SK-N-SH treated with all-trans-retinoic acid at 6 μM for 48 hours (cell line): ENCODE measurements around the gene NRARP.

Experiments
- ATAC-seq: fragments of 200-7000 bp; cut with Tn5 transposase; 3 replicates; pipeline ENCODE4 v1.9.1; 2020; ENCODE audit warnings: mild to moderate bottlenecking, moderate library complexity
- ARNTL ChIP-seq: fragments of 450-650 bp; formaldehyde crosslinking; IDR thresholded peaks from 2 replicates; pipeline ENCODE4 v1.5.0; 2020; ENCODE audit warnings: low read depth, mild to moderate bottlenecking, moderate library complexity, borderline replicate concordance
- BACH2 ChIP-seq: fragments of 250-450 bp; sonication (Bioruptor Pico); IDR thresholded peaks from 2 replicates; pipeline ENCODE4 v1.9.0; 2021; ENCODE audit warnings: mild to moderate bottlenecking, borderline replicate concordance
- CREB5 ChIP-seq: fragments of 250-450 bp; sonication (Bioruptor Pico); IDR thresholded peaks from 2 replicates; pipeline ENCODE4 v1.5.1; 2020; ENCODE audit warnings: low read depth, mild to moderate bottlenecking, moderate library complexity
- CSDC2 ChIP-seq: fragments of 250-450 bp; sonication (Bioruptor Pico); IDR thresholded peaks from 2 replicates; pipeline ENCODE4 v1.5.0; 2020; ENCODE audit warnings: mild to moderate bottlenecking, moderate library complexity
- ESRRG ChIP-seq: fragments of 250-450 bp; sonication (Bioruptor Pico); IDR thresholded peaks from 2 replicates; pipeline ENCODE4 v1.6.1; 2021; ENCODE audit warnings: mild to moderate bottlenecking
- GLIS3 ChIP-seq: fragments of 250-450 bp; sonication (Bioruptor Pico); IDR thresholded peaks from 2 replicates; pipeline ENCODE4 v1.5.0; 2020; ENCODE audit warnings: mild to moderate bottlenecking, moderate library complexity
- ISL1 ChIP-seq: fragments of 250-450 bp; sonication (Bioruptor Pico); IDR thresholded peaks from 2 replicates; pipeline ENCODE4 v2.1.2; 2022; ENCODE audit warnings: mild to moderate bottlenecking, moderate library complexity
- OSR1 ChIP-seq: fragments of 250-450 bp; sonication (Bioruptor Pico); IDR thresholded peaks from 2 replicates; pipeline ENCODE4 v1.8.0; 2022; ENCODE audit warnings: moderate library complexity, mild to moderate bottlenecking, inconsistent platforms
- PATZ1 ChIP-seq: fragments of 250-450 bp; sonication (Bioruptor Pico); IDR thresholded peaks from 2 replicates; pipeline ENCODE4 v1.8.0; 2020; ENCODE audit warnings: mild to moderate bottlenecking, moderate library complexity, borderline replicate concordance
- POU6F1 ChIP-seq: fragments of 250-450 bp; sonication (Bioruptor Pico); IDR thresholded peaks from 2 replicates; pipeline ENCODE4 v1.8.0; 2021; ENCODE audit warnings: low read depth, mild to moderate bottlenecking, moderate library complexity, borderline replicate concordance
- PPARA ChIP-seq: fragments of 250-450 bp; sonication (Bioruptor Pico); IDR thresholded peaks from 2 replicates; pipeline ENCODE4 v1.5.0; 2020; ENCODE audit warnings: mild to moderate bottlenecking, borderline replicate concordance
- RARB ChIP-seq: fragments of 250-450 bp; sonication (Bioruptor Pico); IDR thresholded peaks from 2 replicates; pipeline ENCODE4 v1.8.0; 2021; ENCODE audit warnings: mild to moderate bottlenecking, moderate library complexity
- SNAI2 ChIP-seq: fragments of 250-450 bp; sonication (Bioruptor Pico); IDR thresholded peaks from 2 replicates; pipeline ENCODE4 v1.5.0; 2020; ENCODE audit warnings: mild to moderate bottlenecking, moderate library complexity
- TCF4 ChIP-seq: fragments of 250-450 bp; sonication (Bioruptor Pico); IDR thresholded peaks from 2 replicates; pipeline ENCODE4 v1.8.0; 2021; ENCODE audit warnings: mild to moderate bottlenecking, moderate library complexity, borderline replicate concordance
- TOX ChIP-seq: fragments of 250-450 bp; sonication (Bioruptor Pico); IDR thresholded peaks from 2 replicates; pipeline ENCODE4 v1.8.0; 2021; ENCODE audit warnings: mild to moderate bottlenecking, moderate library complexity, borderline replicate concordance
- TSHZ2 ChIP-seq: fragments of 250-450 bp; sonication (Bioruptor Pico); IDR thresholded peaks from 2 replicates; pipeline ENCODE4 v1.5.0; 2020; ENCODE audit warnings: mild to moderate bottlenecking, moderate library complexity
- ZC3H10 ChIP-seq: fragments of 250-450 bp; sonication (Bioruptor Pico); IDR thresholded peaks from 2 replicates; pipeline ENCODE4 v1.5.1; 2021; ENCODE audit warnings: mild to moderate bottlenecking, moderate library complexity
- ZFP3 ChIP-seq: fragments of 250-450 bp; sonication (Bioruptor Pico); IDR thresholded peaks from 2 replicates; pipeline ENCODE4 v1.5.0; 2020; ENCODE audit warnings: mild to moderate bottlenecking, moderate library complexity
- ZFP30 ChIP-seq: fragments of 450-650 bp; formaldehyde crosslinking; IDR thresholded peaks from 2 replicates; pipeline ENCODE4 v1.5.0; 2022; ENCODE audit warnings: mild to moderate bottlenecking, moderate library complexity
- ZNF565 ChIP-seq: fragments of 450-650 bp; formaldehyde crosslinking; conservative IDR thresholded peaks from 2 replicates; pipeline ENCODE4 v1.5.0; 2020; ENCODE audit warnings: low read depth, mild to moderate bottlenecking, moderate library complexity
- ZNF70 ChIP-seq: fragments of 450-650 bp; formaldehyde crosslinking; IDR thresholded peaks from 2 replicates; pipeline ENCODE4 v1.5.0; 2020; ENCODE audit warnings: mild to moderate bottlenecking, moderate library complexity
- ZNF8 ChIP-seq: fragments of 450-650 bp; formaldehyde crosslinking; IDR thresholded peaks from 2 replicates; pipeline ENCODE4 v1.5.0; 2020; ENCODE audit warnings: mild to moderate bottlenecking, moderate library complexity

The NRARP gene

GRCh38 chr9:137303893-137304382 is 1.9 kb upstream of the NRARP start:
- ATAC-seq, result no peak
- TF ChIP-seq TCF4 (CRISPR knock-in tag), result no peak
- TF ChIP-seq TOX (CRISPR knock-in tag), result no peak
- TF ChIP-seq ZC3H10 (CRISPR knock-in tag), result no peak
- TF ChIP-seq POU6F1 (CRISPR knock-in tag), result no peak
- no peak for TF ChIP-seq CSDC2 (CRISPR knock-in tag)
- TF ChIP-seq OSR1 (CRISPR knock-in tag), result no peak
- no peak for TF ChIP-seq TSHZ2 (CRISPR knock-in tag)
- TF ChIP-seq CREB5, result no peak
- no peak for TF ChIP-seq ARNTL (CRISPR knock-in tag)
- no peak for TF ChIP-seq PATZ1 (CRISPR knock-in tag)
- TF ChIP-seq PPARA (CRISPR knock-in tag), result no peak
- TF ChIP-seq ZNF565 (CRISPR knock-in tag), result no peak
- TF ChIP-seq ZNF70 (CRISPR knock-in tag), result no peak
- TF ChIP-seq ESRRG (CRISPR knock-in tag), result no peak
- no peak for TF ChIP-seq BACH2 (CRISPR knock-in tag)
- TF ChIP-seq ZNF8 (CRISPR knock-in tag), result no peak
- no peak for TF ChIP-seq ISL1 (CRISPR knock-in tag)
- TF ChIP-seq, all 23 proteins: peak for 0

- no peak for ATAC-seq
- TF ChIP-seq TCF4 (CRISPR knock-in tag), result no peak
- no peak for TF ChIP-seq ARNTL (CRISPR knock-in tag)
- TF ChIP-seq ZNF70 (CRISPR knock-in tag), result no peak
- TF ChIP-seq SNAI2 (CRISPR knock-in tag), result no peak
- TF ChIP-seq ZFP3 (CRISPR knock-in tag), result no peak
- TF ChIP-seq ZC3H10 (CRISPR knock-in tag), result no peak
- no peak for TF ChIP-seq BACH2 (CRISPR knock-in tag)
- TF ChIP-seq ZFP30 (CRISPR knock-in tag), result no peak
- no peak for TF ChIP-seq ZNF565 (CRISPR knock-in tag)
- no peak for TF ChIP-seq POU6F1 (CRISPR knock-in tag)
- no peak for TF ChIP-seq RARB (CRISPR knock-in tag)
- TF ChIP-seq OSR1 (CRISPR knock-in tag), result no peak
- TF ChIP-seq CSDC2 (CRISPR knock-in tag), result no peak
- TF ChIP-seq CREB5, result no peak
- TF ChIP-seq PATZ1 (CRISPR knock-in tag), result no peak
- TF ChIP-seq ZNF8 (CRISPR knock-in tag), result no peak
- no peak for TF ChIP-seq ESRRG (CRISPR knock-in tag)
- TF ChIP-seq PPARA (CRISPR knock-in tag), result no peak
- TF ChIP-seq TOX (CRISPR knock-in tag), result no peak
- TF ChIP-seq GLIS3 (CRISPR knock-in tag), result no peak
Observed at GRCh38 chr9:137303151-137303892, 1.3 kb upstream of the NRARP start.
